ENCODE data around the gene NEB. TPM values are rescaled to one million over a fixed set of nuclear protein-coding genes. Genes with fewer than 3 reads are reported as not detected.
A peak's percentile ranks its signal among the peaks of the same experiment; 100 is the strongest.

The NEB gene, protein sequence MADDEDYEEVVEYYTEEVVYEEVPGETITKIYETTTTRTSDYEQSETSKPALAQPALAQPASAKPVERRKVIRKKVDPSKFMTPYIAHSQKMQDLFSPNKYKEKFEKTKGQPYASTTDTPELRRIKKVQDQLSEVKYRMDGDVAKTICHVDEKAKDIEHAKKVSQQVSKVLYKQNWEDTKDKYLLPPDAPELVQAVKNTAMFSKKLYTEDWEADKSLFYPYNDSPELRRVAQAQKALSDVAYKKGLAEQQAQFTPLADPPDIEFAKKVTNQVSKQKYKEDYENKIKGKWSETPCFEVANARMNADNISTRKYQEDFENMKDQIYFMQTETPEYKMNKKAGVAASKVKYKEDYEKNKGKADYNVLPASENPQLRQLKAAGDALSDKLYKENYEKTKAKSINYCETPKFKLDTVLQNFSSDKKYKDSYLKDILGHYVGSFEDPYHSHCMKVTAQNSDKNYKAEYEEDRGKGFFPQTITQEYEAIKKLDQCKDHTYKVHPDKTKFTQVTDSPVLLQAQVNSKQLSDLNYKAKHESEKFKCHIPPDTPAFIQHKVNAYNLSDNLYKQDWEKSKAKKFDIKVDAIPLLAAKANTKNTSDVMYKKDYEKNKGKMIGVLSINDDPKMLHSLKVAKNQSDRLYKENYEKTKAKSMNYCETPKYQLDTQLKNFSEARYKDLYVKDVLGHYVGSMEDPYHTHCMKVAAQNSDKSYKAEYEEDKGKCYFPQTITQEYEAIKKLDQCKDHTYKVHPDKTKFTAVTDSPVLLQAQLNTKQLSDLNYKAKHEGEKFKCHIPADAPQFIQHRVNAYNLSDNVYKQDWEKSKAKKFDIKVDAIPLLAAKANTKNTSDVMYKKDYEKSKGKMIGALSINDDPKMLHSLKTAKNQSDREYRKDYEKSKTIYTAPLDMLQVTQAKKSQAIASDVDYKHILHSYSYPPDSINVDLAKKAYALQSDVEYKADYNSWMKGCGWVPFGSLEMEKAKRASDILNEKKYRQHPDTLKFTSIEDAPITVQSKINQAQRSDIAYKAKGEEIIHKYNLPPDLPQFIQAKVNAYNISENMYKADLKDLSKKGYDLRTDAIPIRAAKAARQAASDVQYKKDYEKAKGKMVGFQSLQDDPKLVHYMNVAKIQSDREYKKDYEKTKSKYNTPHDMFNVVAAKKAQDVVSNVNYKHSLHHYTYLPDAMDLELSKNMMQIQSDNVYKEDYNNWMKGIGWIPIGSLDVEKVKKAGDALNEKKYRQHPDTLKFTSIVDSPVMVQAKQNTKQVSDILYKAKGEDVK (N-terminal part only)
- 1 to 10 TPM in 1 of 2 donors, under 1 TPM in 1; 0.57 to 1.8 TPM for total RNA-seq
- long read RNA-seq, donor 1, result 0 reads
- long read RNA-seq, donor 2, result 0 reads

DNA sequence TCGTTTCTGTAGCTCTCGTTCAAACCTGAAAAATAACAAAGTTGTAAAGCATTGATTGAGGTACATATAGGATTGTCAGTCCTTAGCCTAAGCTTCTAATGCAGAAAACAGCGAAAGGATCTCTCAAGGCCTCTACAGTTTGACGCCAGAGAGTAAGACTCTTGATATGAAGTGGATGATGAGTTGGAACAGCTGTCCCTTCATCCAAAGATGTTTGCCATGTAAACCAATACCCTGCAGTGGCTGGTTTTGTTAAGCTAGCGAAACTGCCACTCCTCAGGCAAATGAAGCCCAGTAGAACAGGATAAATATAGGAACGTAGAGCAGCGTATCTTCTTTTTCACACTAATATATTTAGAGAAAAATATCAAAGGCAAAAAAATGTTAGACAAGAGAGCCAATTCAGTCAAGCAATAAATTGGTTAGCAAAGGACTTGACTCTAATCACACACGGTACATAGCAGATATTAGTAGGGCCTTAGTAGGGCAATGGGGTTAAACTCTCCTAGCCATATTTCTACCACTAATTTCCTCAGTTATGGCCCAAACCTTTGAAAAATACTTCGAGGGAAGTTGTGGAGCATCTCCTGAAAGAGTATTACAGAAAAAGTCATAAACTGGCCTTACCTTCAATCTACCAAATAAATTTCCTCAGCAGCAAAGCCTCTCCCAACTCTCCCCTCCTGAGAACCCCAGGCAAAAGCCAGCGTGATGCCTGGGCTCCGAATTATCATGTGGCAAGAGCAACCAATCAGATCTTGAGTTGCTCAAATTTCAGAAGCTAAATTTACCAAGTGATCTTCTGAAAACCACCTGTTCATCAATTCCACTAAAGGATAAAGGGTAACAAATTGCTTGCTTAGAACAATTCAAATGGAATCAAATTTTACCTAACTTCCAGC is at the start of gene NEB:
Gene NEB, minus strand, starts transcription at position 706 of the 902 bp plus-strand sequence. CDS start 1,320 bp downstream, outside the sequence.
- intact Hi-C loops (cut with DNase I), result no loop called here

DNA sequence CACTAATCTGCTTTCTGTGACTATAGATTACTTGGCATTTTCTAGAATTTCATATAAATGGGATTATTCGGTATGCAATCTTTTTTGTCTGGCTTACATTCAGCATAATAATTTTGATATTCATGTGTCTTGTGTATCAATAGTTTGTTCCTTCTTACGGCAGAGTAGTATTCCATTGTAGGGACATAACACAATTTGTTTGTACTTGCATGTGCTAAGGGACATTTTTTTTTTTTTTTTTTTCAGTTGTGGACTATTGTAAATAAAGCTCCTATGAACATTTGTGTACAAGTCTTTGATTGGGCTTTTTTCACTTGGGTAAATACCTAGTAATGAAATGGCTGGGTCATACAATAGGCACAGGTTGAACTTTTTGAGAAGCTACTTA is 48.9 kb upstream of the NEB start:
- DNase-seq (ENCODE audit: low spot score), result no peak
- intact Hi-C loops (cut with DNase I), result no loop called here

More for the DNA sequence above, at the start of gene NEB:
- DNase-seq (ENCODE audit: low spot score), result no peak

DNA sequence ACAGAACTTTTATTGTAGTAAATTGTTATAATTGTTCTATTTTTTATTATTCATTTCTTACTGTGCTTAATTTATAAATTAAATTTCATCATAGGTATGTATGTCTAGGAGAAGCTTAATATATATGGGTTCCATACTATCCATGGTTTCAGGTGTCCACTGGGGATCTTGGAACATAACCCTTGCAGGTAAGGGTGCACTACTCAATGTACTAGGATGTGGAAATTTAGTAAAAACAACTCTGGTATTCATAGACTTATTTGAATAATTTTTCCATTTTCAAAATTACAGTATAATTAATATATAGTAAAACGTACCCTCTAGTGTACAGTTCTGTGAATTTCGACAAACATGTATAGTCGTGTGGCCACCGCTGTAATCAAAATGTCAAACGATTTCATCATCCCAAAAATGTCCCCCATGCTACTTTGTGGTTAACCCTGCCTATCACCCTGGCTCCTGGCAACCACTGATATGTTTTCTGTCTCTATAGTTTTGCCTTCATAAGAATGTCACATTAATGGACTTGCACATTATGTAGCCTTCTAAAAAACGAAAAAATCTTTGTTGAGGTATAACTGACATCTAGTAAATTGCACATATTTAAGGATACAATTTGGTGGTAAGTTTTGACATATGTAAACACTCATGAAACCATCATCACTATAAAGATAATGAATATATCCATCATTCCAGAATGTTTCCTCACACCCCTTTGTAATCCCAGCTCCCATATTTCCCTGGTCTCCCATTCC is 48.3 kb upstream of the NEB start:
- no peak for DNase-seq (ENCODE audit: low spot score)
- intact Hi-C loops (cut with DNase I), result no loop called here

DNA sequence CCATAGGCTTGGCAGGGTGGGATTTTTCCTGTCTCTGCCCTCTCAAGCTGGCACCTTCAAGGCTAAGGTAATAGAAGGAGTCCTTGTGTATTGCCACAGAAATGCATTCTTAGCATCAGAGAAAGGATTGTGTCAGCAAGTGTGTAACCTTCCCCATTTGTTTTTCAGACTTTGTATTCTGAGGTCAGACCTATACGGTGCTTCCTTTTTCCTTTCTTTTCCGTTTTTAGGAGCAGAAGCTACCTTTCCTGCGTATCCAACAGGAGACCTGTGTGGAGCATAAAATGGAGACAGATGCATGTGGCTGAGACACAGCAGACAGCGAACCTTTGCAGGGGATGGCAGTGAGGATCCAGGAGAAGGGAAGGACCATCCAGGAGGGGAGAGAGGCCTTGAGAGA is 47.4 kb upstream of the NEB start:
- intact Hi-C loops (cut with DNase I), result no loop called here
- no peak for DNase-seq (ENCODE audit: low spot score)

DNA sequence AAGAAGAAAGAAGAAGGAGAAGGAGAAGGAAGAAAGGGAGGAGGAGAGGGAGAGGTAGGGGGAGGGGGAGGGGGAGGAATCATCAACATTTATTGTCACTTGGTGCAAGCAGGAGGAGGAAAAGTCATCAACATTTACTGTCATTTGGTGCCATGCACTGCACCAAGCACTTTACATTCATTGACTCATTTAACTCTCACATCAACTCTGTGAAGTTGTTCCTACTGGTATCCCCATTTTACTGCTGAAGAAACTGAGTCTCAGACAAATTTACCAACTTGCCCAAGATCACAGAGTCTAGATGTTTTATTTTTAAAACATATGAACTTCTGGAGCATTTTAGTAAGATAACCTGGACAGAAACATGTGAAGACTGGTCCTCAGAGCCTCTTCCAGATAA is 46.7 kb upstream of the NEB start:
- intact Hi-C loops (cut with DNase I), result no loop called here
- no peak for DNase-seq (ENCODE audit: low spot score)

DNA sequence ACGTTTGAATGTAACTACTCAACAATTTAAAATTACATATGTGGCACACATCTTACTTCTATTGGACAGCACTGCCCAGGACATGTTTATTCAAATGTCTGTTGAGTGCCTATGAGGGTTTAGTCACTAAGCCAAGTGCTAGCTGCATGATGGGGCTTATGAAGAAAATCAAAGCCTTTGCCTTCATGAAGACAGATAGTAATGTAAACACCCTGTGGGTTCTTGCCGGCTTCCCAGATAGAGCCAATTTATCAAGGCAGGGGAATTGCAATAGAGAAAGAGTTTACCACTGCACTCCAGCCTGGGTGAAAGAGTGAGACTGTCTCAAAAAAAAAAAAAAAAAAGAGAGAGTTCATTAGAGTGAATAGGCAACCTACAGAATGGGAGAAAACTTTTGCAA is 43.7 kb upstream of the NEB start:
- intact Hi-C loops (cut with DNase I), result no loop called here
- DNase-seq (ENCODE audit: low spot score), result no peak

DNA sequence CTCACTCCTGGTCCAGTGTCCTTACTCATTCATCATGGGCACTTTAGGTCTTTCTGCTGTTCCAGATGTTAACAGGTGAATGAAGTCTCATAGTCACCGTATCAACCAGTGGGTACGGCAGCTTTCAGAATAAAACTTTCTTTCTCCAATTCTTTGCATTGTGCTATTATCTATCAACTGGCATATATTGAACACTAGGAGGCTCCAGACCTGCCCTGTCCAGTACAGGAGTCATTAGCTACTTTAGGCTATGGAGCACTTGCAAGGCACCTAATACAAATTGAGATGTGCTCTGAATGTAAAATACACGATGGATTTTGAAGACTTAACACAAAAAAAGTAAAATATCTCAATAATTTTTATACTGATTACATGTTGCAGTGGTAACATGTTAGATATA is 43.2 kb upstream of the NEB start:
- intact Hi-C loops (cut with DNase I), result no loop called here
- DNase-seq (ENCODE audit: low spot score), result no peak

DNA sequence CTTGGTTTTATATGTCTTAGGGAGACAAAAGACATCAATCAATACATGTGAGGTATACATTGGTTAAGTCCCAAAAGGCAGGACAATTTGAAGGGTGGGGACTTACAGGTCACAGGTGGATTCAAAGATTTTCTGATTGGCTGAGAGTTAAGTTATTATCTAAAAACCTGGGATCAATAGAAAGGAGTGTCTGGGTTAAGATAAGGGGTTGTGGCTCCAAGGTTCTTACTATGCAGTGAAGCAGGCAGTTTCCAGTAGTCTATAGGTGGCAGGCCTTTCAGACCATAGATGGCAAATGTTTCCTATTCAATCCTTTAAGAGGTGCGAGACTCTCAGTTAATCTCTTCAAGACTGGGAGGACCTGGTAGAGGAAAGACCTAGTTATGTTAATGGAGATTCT is 42.1 kb upstream of the NEB start:
- intact Hi-C loops (cut with DNase I), result no loop called here
- DNase-seq (ENCODE audit: low spot score), result no peak

DNA sequence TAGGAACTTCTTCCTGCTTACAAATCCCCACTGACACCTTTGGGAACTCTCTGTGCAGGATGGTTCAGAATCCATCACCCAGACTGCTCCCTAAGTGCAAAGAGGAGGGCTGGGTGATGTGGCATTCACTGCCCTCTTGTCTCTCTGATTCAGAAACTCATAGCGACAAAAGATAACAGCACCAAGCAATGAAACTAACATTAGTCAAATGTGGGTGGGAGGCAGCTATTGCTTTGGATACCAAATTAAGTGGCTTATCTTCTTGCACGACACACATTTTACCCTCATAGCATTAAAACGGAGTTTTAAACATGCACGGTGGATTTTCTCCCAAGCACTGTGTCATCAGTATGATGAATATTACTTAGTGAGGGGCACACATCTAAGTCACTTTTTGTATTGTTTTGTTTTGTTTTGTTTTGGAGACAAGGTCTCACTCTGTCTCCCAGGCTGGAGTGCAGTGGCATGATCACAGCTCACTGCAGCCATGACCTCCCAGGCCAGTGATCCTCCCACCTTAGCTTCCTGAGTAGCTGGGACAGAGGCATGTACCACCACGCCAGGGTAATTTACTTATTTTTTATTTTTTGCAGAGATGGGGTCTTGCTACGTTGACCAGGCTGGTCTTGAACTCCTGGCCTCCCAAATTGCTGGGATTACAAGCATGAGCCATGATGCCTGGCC is 40.9 kb upstream of the NEB start:
- no peak for DNase-seq (ENCODE audit: low spot score)
- intact Hi-C loops (cut with DNase I), result no loop called here

DNA sequence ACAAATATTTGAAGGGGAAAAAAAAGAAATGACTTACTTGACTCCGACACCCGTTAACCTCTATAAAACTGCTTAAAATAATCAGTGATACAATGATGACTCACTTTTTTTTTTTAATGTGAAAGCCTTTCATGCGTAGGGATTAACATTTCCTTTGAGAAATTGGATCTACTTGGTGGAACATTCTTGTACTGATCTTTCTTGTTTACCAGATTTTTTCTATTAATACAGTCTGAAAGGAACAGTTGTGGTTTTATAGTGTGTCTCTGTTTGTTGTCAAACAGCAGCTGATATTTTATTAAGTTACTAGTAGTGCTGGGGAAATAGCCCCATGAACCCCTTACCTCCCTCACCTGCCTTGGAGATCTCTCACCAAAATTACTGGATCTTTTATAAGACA is 40.2 kb upstream of the NEB start:
- no peak for DNase-seq (ENCODE audit: low spot score)
- intact Hi-C loops (cut with DNase I), result no loop called here

DNA sequence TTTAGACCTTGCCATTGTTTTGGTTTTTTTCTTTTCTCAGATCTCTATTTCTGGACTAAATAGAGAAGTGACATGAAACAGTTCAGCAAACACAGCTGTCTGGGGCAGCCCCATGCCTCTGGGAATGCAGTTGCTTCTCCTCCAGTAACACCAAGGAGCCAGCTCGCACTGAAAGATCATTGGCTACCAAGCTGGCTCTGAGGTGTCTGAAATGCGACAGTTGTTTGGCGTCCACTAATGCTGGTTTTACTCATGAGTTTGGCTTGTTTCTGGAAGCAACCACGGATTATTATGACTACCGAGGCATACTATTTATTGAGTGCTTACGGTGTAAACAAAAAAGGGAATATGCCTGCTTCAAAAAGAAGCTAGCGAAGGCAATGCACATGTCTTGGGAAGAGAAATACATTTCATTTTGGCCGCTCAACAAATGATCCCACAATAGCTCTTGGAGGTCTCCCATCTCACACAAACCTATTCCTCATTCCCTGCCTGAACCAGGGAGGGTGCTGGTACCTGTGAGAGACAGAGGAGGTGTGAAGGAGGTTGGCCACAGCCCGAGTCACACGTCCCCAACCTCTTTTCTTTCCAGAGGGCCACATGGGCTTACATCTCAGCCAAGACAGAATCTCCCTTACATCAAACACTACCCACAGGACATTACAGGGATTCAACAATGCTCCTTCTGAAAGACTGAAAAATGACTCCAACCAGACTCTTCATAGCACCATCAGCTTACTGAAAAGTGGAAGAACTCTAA is 37.5 kb upstream of the NEB start:
- intact Hi-C loops (cut with DNase I), result no loop called here
- peak; percentile 87 for DNase-seq (ENCODE audit: low spot score)

DNA sequence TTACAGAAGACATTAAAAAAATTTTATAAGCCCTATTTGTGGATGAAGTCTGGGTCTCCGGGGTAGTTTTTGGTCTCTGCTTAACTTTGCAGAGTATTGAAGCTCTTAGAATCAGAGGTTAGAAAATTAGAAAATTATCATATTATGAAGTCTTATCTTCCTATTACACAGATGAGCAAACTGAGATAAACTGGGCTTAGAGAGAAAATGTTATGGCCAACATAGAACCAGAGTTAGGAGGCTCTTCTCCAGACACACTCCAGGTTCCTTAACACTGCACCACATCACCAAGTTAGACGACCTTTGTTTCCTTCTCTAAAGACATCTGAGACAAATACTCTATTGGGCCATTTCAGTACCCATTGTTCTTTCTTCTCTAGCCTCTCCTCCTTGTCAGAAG is 36.7 kb upstream of the NEB start:
- intact Hi-C loops (cut with DNase I), result no loop called here
- no peak for DNase-seq (ENCODE audit: low spot score)

DNA sequence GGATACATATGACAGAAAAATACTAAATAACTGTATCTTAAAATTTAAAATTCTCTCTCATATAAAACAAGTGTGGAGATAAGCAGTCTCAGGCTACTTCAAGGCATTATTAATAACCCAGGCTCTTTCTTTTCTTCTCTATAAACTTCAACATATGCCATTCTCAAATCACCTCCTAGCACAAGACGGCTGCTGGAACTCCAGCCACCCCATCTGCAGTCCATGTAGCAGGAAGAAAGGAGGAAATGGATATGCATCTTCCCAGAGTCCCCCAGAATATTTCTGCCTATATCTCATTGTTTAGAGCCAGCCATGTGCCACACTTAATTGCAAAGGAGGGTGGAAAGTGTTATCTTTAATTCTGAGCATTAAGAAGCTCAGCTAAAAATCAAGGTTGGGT is 35.3 kb upstream of the NEB start:
- no peak for DNase-seq (ENCODE audit: low spot score)
- intact Hi-C loops (cut with DNase I), result no loop called here

DNA sequence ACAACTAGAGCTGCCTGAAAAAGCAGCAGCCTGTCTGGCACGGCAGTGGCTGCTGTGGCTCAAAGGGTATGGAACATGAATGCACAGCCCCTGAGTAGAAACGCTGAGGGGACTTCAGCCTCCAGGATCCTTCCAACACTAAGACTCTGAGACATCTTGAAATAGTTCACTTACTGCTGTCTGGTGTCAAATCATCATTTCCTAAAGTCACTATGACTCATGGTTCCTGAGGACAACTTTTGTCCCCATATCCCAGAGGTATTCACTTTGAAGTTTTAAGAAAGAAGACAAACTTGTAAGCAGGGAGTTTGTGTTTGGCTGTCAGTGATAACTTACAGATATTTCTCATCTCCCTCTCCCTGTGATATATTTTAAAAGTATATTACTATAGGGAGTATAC is 33.3 kb upstream of the NEB start:
- DNase-seq (ENCODE audit: low spot score), result no peak
- intact Hi-C loops (cut with DNase I), result no loop called here

DNA sequence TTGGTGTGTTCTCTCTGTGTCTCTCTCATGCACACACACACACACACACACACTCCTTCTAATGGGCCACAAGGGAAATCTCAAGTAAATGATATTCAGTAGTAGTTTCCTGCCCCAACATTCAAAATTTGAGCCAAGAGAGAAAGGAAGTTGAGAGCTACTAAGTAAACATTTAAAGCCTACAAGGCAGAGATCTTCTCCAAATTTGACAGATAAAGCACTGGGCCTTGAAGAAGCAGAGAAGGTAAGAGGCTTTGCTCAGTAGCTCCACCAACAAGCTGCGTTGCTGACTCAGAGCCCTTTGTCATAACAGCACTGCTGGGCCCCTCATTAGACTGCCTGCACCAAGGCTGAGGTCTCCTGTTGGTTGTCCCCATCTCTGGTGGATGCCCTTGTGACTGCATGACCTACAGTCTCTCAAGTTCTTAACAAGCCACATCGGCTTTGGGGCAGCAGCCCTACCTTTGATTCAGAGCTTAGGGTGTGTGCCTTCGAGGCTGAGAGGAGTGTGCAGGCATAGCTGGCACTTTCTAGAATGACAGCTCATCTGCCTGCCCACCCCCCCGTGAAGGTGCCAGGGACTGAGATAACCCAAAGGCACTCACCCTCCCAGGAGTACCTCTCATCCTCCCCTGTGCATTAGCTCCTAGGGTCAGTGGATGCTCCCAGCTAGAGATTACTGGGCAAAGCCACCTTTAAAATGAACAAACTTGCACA is 32.3 kb upstream of the NEB start:
- intact Hi-C loops (cut with DNase I), result no loop called here
- DNase-seq (ENCODE audit: low spot score), result no peak

DNA sequence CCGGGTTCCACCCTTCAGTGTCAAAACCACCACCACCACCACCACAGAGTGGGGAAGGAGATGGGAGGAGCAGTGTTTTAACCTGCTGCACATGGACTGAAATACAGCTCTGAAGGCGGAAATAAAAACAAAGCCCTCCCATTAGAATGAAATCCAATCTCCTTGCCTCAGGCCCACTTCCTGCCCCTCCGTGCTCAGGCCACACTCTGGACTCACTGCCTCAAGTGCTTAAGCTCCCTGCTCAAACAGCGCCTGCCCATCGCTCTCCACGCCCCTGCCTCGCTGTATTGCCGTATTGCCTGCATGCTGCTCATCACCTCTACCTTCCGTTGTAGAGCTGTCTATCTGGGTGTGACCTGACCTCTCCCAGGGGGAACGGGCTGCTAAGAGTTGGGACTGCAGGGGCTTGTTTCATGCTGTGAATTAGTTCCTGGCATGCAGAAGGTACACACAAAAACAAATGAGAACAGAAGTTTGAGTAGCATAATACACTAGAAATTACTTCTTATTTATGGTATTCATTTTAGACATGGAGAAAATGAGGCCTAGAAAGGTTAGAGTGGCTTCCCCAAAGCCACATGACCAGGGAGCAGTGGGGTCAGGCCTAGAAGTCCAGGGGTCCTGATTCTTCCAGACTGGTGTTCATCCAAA is 31.6 kb upstream of the NEB start:
- no peak for DNase-seq (ENCODE audit: low spot score)
- intact Hi-C loops (cut with DNase I), result no loop called here
